CD14-positive monocyte (primary cell): ENCODE data around the gene GABRG3. TPM values are rescaled to one million over a fixed set of nuclear protein-coding genes. Genes with fewer than 3 reads are reported as not detected.

ENCODE experiments used
- DNase-seq, 3 donors: peaks; one replicate each; pipeline ENCODE4 v3.0.0-alpha.2; 2011 to 2022
- H2AFZ ChIP-seq: 2 replicates; pipeline ENCODE4 v1.6.0; 2012; ENCODE audit warnings: mild to moderate bottlenecking, low read depth, low read length, inconsistent platforms; ENCODE audit not compliant: insufficient read depth, poor library complexity, severe bottlenecking
- H3K27ac ChIP-seq, 2 donors: 1 replicate in 1 of 2; 2 replicates in 1 of 2; pipeline ENCODE4 v1.5.1; 2012 to 2013; ENCODE audit warnings: low read length in 2 of 2, control low read depth in 1 of 2, inconsistent platforms in 1 of 2, low read depth in 1 of 2, mild to moderate bottlenecking in 1 of 2
- H3K27me3 ChIP-seq, 2 donors: one replicate each; pipeline versions ENCODE4 v1.6.0 to v1.6.1; 2011 to 2013; ENCODE audit warnings: low read length in 2 of 2; ENCODE audit not compliant: control insufficient read depth in 2 of 2, insufficient read depth in 2 of 2
- H3K36me3 ChIP-seq, 2 donors: replicated peaks in 1 of 2; 1 replicate in 1 of 2; 2 replicates in 1 of 2; pipeline versions ENCODE4 v1.5.1 to v1.6.1; 2012 to 2013; ENCODE audit warnings: low read length in 2 of 2, control low read depth in 1 of 2, inconsistent platforms in 1 of 2, mild to moderate bottlenecking in 1 of 2; ENCODE audit not compliant: insufficient read depth in 2 of 2, control insufficient read depth in 1 of 2
- H3K4me1 ChIP-seq, 2 donors: 1 replicate in 1 of 2; 2 replicates in 1 of 2; pipeline versions ENCODE4 v1.5.1 to v1.6.1; 2012 to 2013; ENCODE audit warnings: low read length in 2 of 2, control low read depth in 1 of 2, inconsistent platforms in 1 of 2, mild to moderate bottlenecking in 1 of 2, moderate library complexity in 1 of 2; ENCODE audit not compliant: insufficient read depth in 2 of 2, control insufficient read depth in 1 of 2
- H3K4me2 ChIP-seq: replicated peaks from 2 replicates; pipeline ENCODE3; 2012; ENCODE audit warnings: low read length, moderate library complexity, mild to moderate bottlenecking; ENCODE audit not compliant: poor library complexity, severe bottlenecking; ENCODE audit errors: extremely low read depth
- H3K4me3 ChIP-seq, 3 experiments: fragments of 200-600 bp in 1 of 3; sonication (generic) in 1 of 3; replicated peaks in 1 of 3; 1 replicate in 2 of 3; 2 replicates in 1 of 3; pipeline ENCODE4 v1.5.1; 2011 to 2013; ENCODE audit warnings: low read length in 3 of 3, mild to moderate bottlenecking in 3 of 3, control low read depth in 2 of 3, low read depth in 2 of 3, inconsistent platforms in 1 of 3, moderate library complexity in 1 of 3
- H3K79me2 ChIP-seq: 2 replicates; pipeline ENCODE4 v1.6.0; 2012; ENCODE audit warnings: mild to moderate bottlenecking, control low read depth, inconsistent platforms, low read length, moderate library complexity; ENCODE audit not compliant: insufficient read depth
- H3K9ac ChIP-seq: 2 replicates; pipeline ENCODE4 v1.6.0; 2017; ENCODE audit warnings: low read length, mild to moderate bottlenecking; ENCODE audit not compliant: insufficient read depth, poor library complexity, severe bottlenecking
- H3K9me3 ChIP-seq, 2 donors: replicated peaks in 1 of 2; 1 replicate in 1 of 2; 2 replicates in 1 of 2; pipeline versions ENCODE4 v1.5.1 to v1.6.1; 2012 to 2013; ENCODE audit warnings: low read length in 2 of 2, control low read depth in 1 of 2; ENCODE audit not compliant: control insufficient read depth in 1 of 2, insufficient read depth in 1 of 2
- H4K20me1 ChIP-seq: 2 replicates; pipeline ENCODE4 v1.6.0; 2012; ENCODE audit warnings: mild to moderate bottlenecking, low read length, control low read depth, moderate library complexity; ENCODE audit not compliant: insufficient read depth
- H3K27ac Mint-ChIP-seq, 7 donors: one replicate each; pipeline ENCODE4 v1.8.0; 2020; ENCODE audit warnings: mild to moderate bottlenecking in 7 of 7, mixed read lengths in 7 of 7, moderate library complexity in 6 of 7, inconsistent platforms in 2 of 7
- H3K27me3 Mint-ChIP-seq, 3 donors: one replicate each; pipeline ENCODE4 v1.8.0; 2021 to 2022; ENCODE audit warnings: low read depth in 3 of 3, mild to moderate bottlenecking in 3 of 3, mixed read lengths in 3 of 3, moderate library complexity in 3 of 3, inconsistent platforms in 1 of 3
- H3K36me3 Mint-ChIP-seq, 2 donors: one replicate each; pipeline ENCODE4 v1.8.0; 2020; ENCODE audit warnings: mixed read lengths in 2 of 2, inconsistent platforms in 1 of 2, mild to moderate bottlenecking in 1 of 2
- H3K4me1 Mint-ChIP-seq: one replicate; pipeline ENCODE4 v1.8.0; 2020; ENCODE audit warnings: mild to moderate bottlenecking, mixed read lengths
- H3K4me3 Mint-ChIP-seq, 2 donors: one replicate each; pipeline ENCODE4 v1.8.0; 2020; ENCODE audit warnings: mild to moderate bottlenecking in 2 of 2, mixed read lengths in 2 of 2, moderate library complexity in 1 of 2
- H3K9me3 Mint-ChIP-seq, 7 donors: one replicate each; pipeline ENCODE4 v1.8.0; 2020 to 2022; ENCODE audit warnings: mixed read lengths in 7 of 7, mild to moderate bottlenecking in 6 of 7, moderate library complexity in 6 of 7, inconsistent platforms in 2 of 7
- WGBS: methylation state at CpG from one replicate; pipeline ENCODE4 v1.1.5; 2013; ENCODE audit warnings: missing lambda C conversion rate; ENCODE audit not compliant: insufficient coverage; 5-methylcytosine and 5-hydroxymethylcytosine counted together
- intact Hi-C, 2 donors: fragments of 100-400 bp; cut with micrococcal nuclease; formaldehyde crosslinking; loops; one replicate each; pipeline versions ENCODE4 v1.15.0 to v1.15.1; 2023
- polyA plus RNA-seq, 3 donors: library from polyadenylated mRNA; depleted of rRNA in 1 of 3; unstranded in 2 of 3; stranded (reverse) in 1 of 3; fragments of 300-500 nt in 2 of 3; fragments of >200 nt in 1 of 3; fragmentation: Illumina TruSeq in 2 of 3; gene quantifications; 1 replicate in 2 of 3; 2 replicates in 1 of 3; pipeline ENCODE4 v1.2.3, GENCODE V29; 2012 to 2021
- small RNA-seq: library from RNA; depleted of rRNA; stranded (forward); fragments of <200 nt; gene quantifications from one replicate; pipeline ENCODE3, GENCODE V24; 2012; ENCODE audit warnings: low read depth; ENCODE audit not compliant: insufficient read length
- TF ChIP-seq, protein P1 (sequence below): fragments of 200-600 bp; IDR thresholded peaks from one replicate; pipeline ENCODE4 v1.8.0; 2022; ENCODE audit warnings: antibody characterized with exemption, mild to moderate bottlenecking

GABRG3 gene
- polyA plus RNA-seq, 3 donors = not detected

DNA sequence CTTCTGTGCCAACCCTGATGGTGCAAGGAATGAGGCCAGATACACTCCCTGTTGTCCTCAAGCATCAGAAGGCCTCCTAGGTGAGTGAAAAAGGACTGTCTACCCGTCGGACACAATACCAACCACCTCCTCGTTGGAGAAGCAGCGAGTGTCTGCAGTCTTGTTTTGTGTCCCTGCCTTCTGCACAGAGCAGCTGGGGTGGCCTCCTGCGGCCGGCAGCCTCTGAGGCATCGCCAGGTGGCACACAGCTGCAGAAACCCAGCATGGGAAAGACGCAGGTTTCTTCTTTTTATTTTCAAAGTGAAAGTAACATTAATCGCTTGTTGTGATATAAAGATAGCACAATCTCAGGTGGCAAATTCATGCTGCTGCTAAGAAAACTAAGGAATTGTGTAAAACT, 618.3 kb downstream of the GABRG3 start:
- H2AFZ ChIP-seq = no peak overlapping the region
- H3K27ac ChIP-seq = no peak overlapping the region
- intact Hi-C loops = no loop called here
- H3K4me2 ChIP-seq = no peak overlapping the region
- H3K36me3 ChIP-seq = no peaks in the 10 kb centered on the region
- no peaks in the 10 kb centered on the region for H3K4me1 ChIP-seq
- H3K9ac ChIP-seq = no peak overlapping the region
- Mint-ChIP-seq H3K27me3 (peaks cover 0 to 6% (median 0%) of the 10 kb centered on the region in 3 donors), H3K36me3 (no peaks in the 10 kb centered on the region), H3K4me1 (no peaks in the 10 kb centered on the region), H3K27ac (no peak overlapping the region), H3K4me3 (no peak overlapping the region), H3K9me3 (peaks cover 2 to 28% (median 7%) of the 10 kb centered on the region in 7 donors)
- H4K20me1 ChIP-seq = no peaks in the 10 kb centered on the region
- peaks cover 30 to 55% of the 10 kb centered on the region in 2 donors for H3K9me3 ChIP-seq
- no peak overlapping the region for H3K4me3 ChIP-seq
- 94% methylated on average over 7 of the region's 9 CpGs for WGBS
- no peaks in the 10 kb centered on the region for H3K79me2 ChIP-seq
- no peak for DNase-seq
- H3K27me3 ChIP-seq = no peaks in the 10 kb centered on the region
- TF ChIP-seq, protein P1, sequence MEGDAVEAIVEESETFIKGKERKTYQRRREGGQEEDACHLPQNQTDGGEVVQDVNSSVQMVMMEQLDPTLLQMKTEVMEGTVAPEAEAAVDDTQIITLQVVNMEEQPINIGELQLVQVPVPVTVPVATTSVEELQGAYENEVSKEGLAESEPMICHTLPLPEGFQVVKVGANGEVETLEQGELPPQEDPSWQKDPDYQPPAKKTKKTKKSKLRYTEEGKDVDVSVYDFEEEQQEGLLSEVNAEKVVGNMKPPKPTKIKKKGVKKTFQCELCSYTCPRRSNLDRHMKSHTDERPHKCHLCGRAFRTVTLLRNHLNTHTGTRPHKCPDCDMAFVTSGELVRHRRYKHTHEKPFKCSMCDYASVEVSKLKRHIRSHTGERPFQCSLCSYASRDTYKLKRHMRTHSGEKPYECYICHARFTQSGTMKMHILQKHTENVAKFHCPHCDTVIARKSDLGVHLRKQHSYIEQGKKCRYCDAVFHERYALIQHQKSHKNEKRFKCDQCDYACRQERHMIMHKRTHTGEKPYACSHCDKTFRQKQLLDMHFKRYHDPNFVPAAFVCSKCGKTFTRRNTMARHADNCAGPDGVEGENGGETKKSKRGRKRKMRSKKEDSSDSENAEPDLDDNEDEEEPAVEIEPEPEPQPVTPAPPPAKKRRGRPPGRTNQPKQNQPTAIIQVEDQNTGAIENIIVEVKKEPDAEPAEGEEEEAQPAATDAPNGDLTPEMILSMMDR = no peak

DNA sequence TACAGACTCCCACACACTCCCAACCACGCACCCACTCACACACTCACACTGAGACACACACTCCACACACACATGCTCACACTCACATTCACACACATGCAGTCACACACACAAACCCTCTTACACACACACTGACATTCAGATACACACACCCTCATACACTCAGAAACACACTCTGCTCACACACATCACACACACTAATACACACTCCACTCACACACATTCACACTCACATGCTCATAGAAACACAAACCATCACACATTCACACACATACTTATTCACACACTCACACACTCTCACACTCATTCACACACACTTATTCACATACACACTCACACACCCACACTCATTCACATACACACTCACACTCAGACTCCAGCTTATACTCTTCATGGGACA, 618.8 kb downstream of the GABRG3 start:
- H3K27me3 Mint-ChIP-seq = peaks cover 0 to 6% (median 0%) of the 10 kb centered on the region in 3 donors
- H3K4me1 ChIP-seq = no peaks in the 10 kb centered on the region
- H2AFZ ChIP-seq = no peak overlapping the region
- intact Hi-C loops = no loop called here
- H3K27ac ChIP-seq = no peak overlapping the region
- TF ChIP-seq, protein P1 = no peak
- H3K27ac Mint-ChIP-seq = no peak overlapping the region
- peaks cover 31 to 55% of the 10 kb centered on the region in 2 donors for H3K9me3 ChIP-seq
- H3K4me3 ChIP-seq = no peak overlapping the region
- H3K36me3 ChIP-seq = no peaks in the 10 kb centered on the region
- no peak for DNase-seq
- no peaks in the 10 kb centered on the region for H3K27me3 ChIP-seq
- no peaks in the 10 kb centered on the region for H3K4me1 Mint-ChIP-seq
- H4K20me1 ChIP-seq = no peaks in the 10 kb centered on the region
- 89% methylated on average over 1 of the region's 1 CpG for WGBS
- H3K9me3 Mint-ChIP-seq = peaks cover 2 to 31% (median 7%) of the 10 kb centered on the region in 7 donors
- no peak overlapping the region for H3K4me3 Mint-ChIP-seq
- no peaks in the 10 kb centered on the region for H3K79me2 ChIP-seq
- no peaks in the 10 kb centered on the region for H3K36me3 Mint-ChIP-seq
- H3K9ac ChIP-seq = no peak overlapping the region
- H3K4me2 ChIP-seq = no peak overlapping the region

Small RNA genes within 50 kb of the gene (small RNA-seq; reads per million reads assigned to genes)
- gene RNA5SP391 (not detected), gene SERPINE4P (not detected)

Other genes starting within 250 kb of the GABRG3 start
- gene GABRB3, start 198.1 kb upstream of the GABRG3 start, polyA plus RNA-seq = not detected
- not detected for gene GABRA5, start 104.1 kb upstream of the GABRG3 start, polyA plus RNA-seq